GM23338 (cell line): ENCODE measurements around the gene ATP10D. TPM values are rescaled to one million over a fixed set of nuclear protein-coding genes. Genes with fewer than 3 reads are reported as not detected.

Experiments
- ATAC-seq: fragments of 200-7000 bp; cut with Tn5 transposase; 3 replicates; pipeline ENCODE4 v1.9.1; 2020
- DNase-seq: peaks from one replicate; pipeline ENCODE4 v3.0.0-alpha.2; 2015; ENCODE audit warnings: low spot score
- H2AFZ ChIP-seq: fragments of 200-600 bp; sonication (generic); 2 replicates; pipeline ENCODE4 v1.8.0; 2016; ENCODE audit warnings: antibody characterized with exemption, mild to moderate bottlenecking, moderate library complexity
- H3F3A ChIP-seq: fragments of 200-600 bp; sonication (generic); replicated peaks from 2 replicates; pipeline ENCODE4 v1.8.0; 2017; ENCODE audit warnings: antibody characterized with exemption, mixed run types, low read depth
- H3K27ac ChIP-seq: fragments of 200-600 bp; sonication (generic); 2 replicates; pipeline ENCODE4 v1.6.1; 2016; ENCODE audit warnings: low read depth
- H3K27me3 ChIP-seq: fragments of 200-600 bp; sonication (generic); 2 replicates; pipeline ENCODE4 v1.8.0; 2016; ENCODE audit warnings: mild to moderate bottlenecking, mixed run types, moderate library complexity; ENCODE audit not compliant: insufficient read depth
- H3K36me3 ChIP-seq: fragments of 200-600 bp; sonication (generic); 2 replicates; pipeline ENCODE4 v1.8.0; 2016; ENCODE audit warnings: mild to moderate bottlenecking; ENCODE audit not compliant: insufficient read depth
- H3K4me1 ChIP-seq: fragments of 200-600 bp; sonication (generic); 2 replicates; pipeline ENCODE4 v1.8.0; 2016; ENCODE audit warnings: mild to moderate bottlenecking, moderate library complexity; ENCODE audit not compliant: insufficient read depth
- H3K4me2 ChIP-seq: fragments of 200-600 bp; sonication (generic); 2 replicates; pipeline ENCODE4 v1.7.1; 2017; ENCODE audit warnings: mixed run types
- H3K4me3 ChIP-seq: fragments of 200-600 bp; sonication (generic); 2 replicates; pipeline ENCODE4 v1.6.1; 2016; ENCODE audit warnings: mixed run types
- H3K79me2 ChIP-seq: fragments of 200-600 bp; sonication (generic); replicated peaks from 2 replicates; pipeline ENCODE4 v1.8.0; 2017; ENCODE audit warnings: mild to moderate bottlenecking; ENCODE audit not compliant: insufficient read depth
- H3K9me2 ChIP-seq: fragments of 200-600 bp; sonication (generic); 2 replicates; pipeline ENCODE4 v1.8.0; 2017; ENCODE audit not compliant: insufficient read depth
- H4K20me1 ChIP-seq: fragments of 200-600 bp; sonication (generic); replicated peaks from 2 replicates; pipeline ENCODE4 v1.8.0; 2017; ENCODE audit warnings: mild to moderate bottlenecking; ENCODE audit not compliant: insufficient read depth
- H3K27ac Mint-ChIP-seq: 2 replicates; pipeline ENCODE4 v1.8.0; 2020; ENCODE audit warnings: inconsistent platforms, mild to moderate bottlenecking, moderate library complexity, mixed read lengths
- H3K27me3 Mint-ChIP-seq: 3 replicates; pipeline ENCODE4 v1.8.0; 2022; ENCODE audit warnings: low read depth, mild to moderate bottlenecking, moderate library complexity, mixed read lengths, inconsistent platforms; ENCODE audit not compliant: insufficient read depth, poor library complexity
- H3K36me3 Mint-ChIP-seq: 3 replicates; pipeline ENCODE4 v1.8.0; 2021; ENCODE audit warnings: low read depth, mild to moderate bottlenecking, inconsistent platforms, moderate library complexity, mixed read lengths
- H3K4me1 Mint-ChIP-seq: 3 replicates; pipeline ENCODE4 v1.8.0; 2020; ENCODE audit warnings: mild to moderate bottlenecking, inconsistent platforms, mixed read lengths
- H3K4me3 Mint-ChIP-seq: 3 replicates; pipeline ENCODE4 v1.8.0; 2021; ENCODE audit warnings: moderate library complexity, mild to moderate bottlenecking, inconsistent platforms, mixed read lengths
- H3K9me3 Mint-ChIP-seq: 3 replicates; pipeline ENCODE4 v1.8.0; 2020; ENCODE audit warnings: moderate library complexity, mild to moderate bottlenecking, inconsistent platforms, mixed read lengths
- CREB1 ChIP-seq: fragments of 250-450 bp; sonication (Bioruptor Pico); IDR thresholded peaks from 2 replicates; pipeline ENCODE4 v1.5.0; 2020; ENCODE audit warnings: low read depth, mild to moderate bottlenecking, moderate library complexity
- EZH2 ChIP-seq: fragments of 200-600 bp; sonication (generic); IDR thresholded peaks from one replicate; pipeline ENCODE4 v1.8.0; 2017; ENCODE audit warnings: antibody characterized with exemption, mild to moderate bottlenecking, low read depth; ENCODE audit not compliant: unreplicated experiment
- JUNB ChIP-seq: IDR thresholded peaks from one replicate; pipeline ENCODE4 v1.6.1; 2016; ENCODE audit warnings: antibody characterized with exemption; ENCODE audit not compliant: unreplicated experiment
- NANOG ChIP-seq: IDR thresholded peaks from 2 replicates; pipeline ENCODE4 v1.6.1; 2016; ENCODE audit warnings: antibody characterized with exemption, borderline replicate concordance
- POLR2AphosphoS5 ChIP-seq: IDR thresholded peaks from 2 replicates; pipeline ENCODE4 v1.6.1; 2016; ENCODE audit warnings: antibody characterized with exemption, low read depth
- REST ChIP-seq: IDR thresholded peaks from one replicate; pipeline ENCODE4 v1.6.1; 2018; ENCODE audit warnings: antibody characterized with exemption; ENCODE audit not compliant: unreplicated experiment
- ZNF114 ChIP-seq: fragments of 250-450 bp; sonication (Bioruptor Pico); IDR thresholded peaks from 2 replicates; pipeline ENCODE4 v1.5.0; 2020; ENCODE audit warnings: mild to moderate bottlenecking, moderate library complexity
- ZNF331 ChIP-seq: fragments of 250-450 bp; sonication (Bioruptor Pico); IDR thresholded peaks from 2 replicates; pipeline ENCODE4 v1.5.0; 2020; ENCODE audit warnings: low read depth, mild to moderate bottlenecking, moderate library complexity
- ZNF462 ChIP-seq: fragments of 250-450 bp; sonication (Bioruptor Pico); IDR thresholded peaks from 2 replicates; pipeline ENCODE4 v1.5.0; 2020; ENCODE audit warnings: mild to moderate bottlenecking, moderate library complexity
- polyA plus RNA-seq: library from polyadenylated mRNA; unstranded; fragments of >200 nt; fragmentation: Nextera tagmentation; extraction: Ambion mirVana; gene quantifications from 2 replicates; pipeline ENCODE4 v1.2.1, GENCODE V29; 2016
- total RNA-seq: library from RNA; depleted of rRNA; stranded (reverse); fragments of >200 nt; shearing (Covaris generic); gene quantifications from 2 replicates; pipeline ENCODE4 v1.2.3, GENCODE V29; 2014

The ATP10D gene
- total and polyA plus RNA-seq, 2 experiments from 2014 or later = 4.5 to 4.7 TPM

GRCh38 chr4:47494124-47494430, 9.0 kb downstream of the ATP10D start (continued):
- TF ChIP-seq ZNF462 (CRISPR knock-in tag) (no peak), EZH2 (no peak), REST (no peak)

- no peak overlapping the region for H2AFZ ChIP-seq
- Mint-ChIP-seq H3K27me3 (no peaks in the 10 kb centered on the region), H3K4me3 (no peak overlapping the region), H3K4me1 (peaks cover 2% of the 10 kb centered on the region; the same call in 1 of the 3 replicates), H3K36me3 (no peaks in the 10 kb centered on the region), H3K9me3 (no peaks in the 10 kb centered on the region), H3K27ac (no peak overlapping the region)
- ATAC-seq (no peak), DNase-seq (no peak)
- H3K9me2 ChIP-seq = no peaks in the 10 kb centered on the region
- no peaks in the 10 kb centered on the region for H3K36me3 ChIP-seq
- no peaks in the 10 kb centered on the region for H4K20me1 ChIP-seq
- H3K27ac ChIP-seq = no peak overlapping the region
- H3K79me2 ChIP-seq = no peaks in the 10 kb centered on the region
- H3F3A ChIP-seq = no peaks in the 10 kb centered on the region
- H3K4me1 ChIP-seq = no peaks in the 10 kb centered on the region
- no peak overlapping the region for H3K4me3 ChIP-seq
- H3K4me2 ChIP-seq = no peak overlapping the region
- no peaks in the 10 kb centered on the region for H3K27me3 ChIP-seq
- TF ChIP-seq ZNF331 (no peak), ZNF114 (CRISPR knock-in tag) (no peak), EZH2 (no peak), CREB1 (no peak), POLR2AphosphoS5 (no peak), NANOG (no peak), JUNB (no peak)
These were observed 13.8 kb downstream of the ATP10D start for GRCh38 chr4:47498899-47499298.
